Panc1 (cell line): Measurements from ENCODE around the gene CHST11. TPM values are rescaled to one million over a fixed set of nuclear protein-coding genes. Genes with fewer than 3 reads are reported as not detected.

Source experiments
- ATAC-seq: fragments of 200-7000 bp; cut with Tn5 transposase; 2 replicates; pipeline ENCODE4 v1.9.1; 2020; ENCODE audit warnings: mild to moderate bottlenecking, moderate library complexity
- BruUV-seq: library from RNA; stranded (reverse); fragments of 400-500 nt; replicated peaks from 2 replicates; lab custom pipeline; 2021; lab: Mats Ljungman, UMichigan
- CTCF ChIA-PET: fragments of 300-600 bp; sonication (Branson Sonifier 250); formaldehyde crosslinking; loops from one replicate; lab custom pipeline; 2022; ENCODE audit warnings: antibody characterized with exemption; lab: Charles Lee
- POLR2A ChIA-PET: fragments of 300-600 bp; sonication (Branson Sonifier 250); formaldehyde crosslinking; loops from one replicate; lab custom pipeline; 2022; ENCODE audit warnings: antibody characterized with exemption; lab: Charles Lee
- DNase-seq: peaks from one replicate; pipeline ENCODE4 v3.0.0-alpha.2; 2010; ENCODE audit warnings: low read depth, low spot score
- H3K27ac ChIP-seq: 2 replicates; pipeline ENCODE4 v1.5.1; 2011; ENCODE audit warnings: mild to moderate bottlenecking, low read length, inconsistent platforms
- H3K27me3 ChIP-seq: fragments of 200-500 bp; sonication (Bioruptor generic); 2 replicates; pipeline ENCODE4 v1.6.0; 2014; ENCODE audit warnings: low read length, inconsistent platforms; ENCODE audit not compliant: control insufficient read depth, insufficient read depth
- H3K36me3 ChIP-seq: fragments of 200-500 bp; sonication (Bioruptor generic); 2 replicates; pipeline ENCODE4 v1.5.1; 2014; ENCODE audit warnings: inconsistent platforms, mild to moderate bottlenecking, low read length, moderate library complexity; ENCODE audit not compliant: control insufficient read depth, insufficient read depth
- H3K4me1 ChIP-seq: 2 replicates; pipeline ENCODE4 v1.5.1; 2011; ENCODE audit warnings: inconsistent platforms, mild to moderate bottlenecking, low read length, moderate library complexity; ENCODE audit not compliant: control insufficient read depth, insufficient read depth
- H3K4me3 ChIP-seq, 2 experiments: 2 replicates each; pipeline ENCODE4 v1.5.1; 2011 to 2012; ENCODE audit warnings: low read depth in 2 of 2, low read length in 2 of 2, mild to moderate bottlenecking in 2 of 2, inconsistent platforms in 1 of 2, moderate library complexity in 1 of 2
- H3K9me3 ChIP-seq: fragments of 200-500 bp; sonication (Bioruptor generic); 2 replicates; pipeline ENCODE4 v1.5.1; 2014; ENCODE audit warnings: low read depth, mild to moderate bottlenecking, inconsistent platforms, low read length, moderate library complexity; ENCODE audit not compliant: control insufficient read depth, insufficient read depth
- POLR2AphosphoS5 ChIP-seq: IDR thresholded peaks from 2 replicates; pipeline ENCODE4 v1.6.1; 2012; ENCODE audit warnings: mild to moderate bottlenecking, low read depth, low read length, moderate library complexity
- SIN3A ChIP-seq: IDR thresholded peaks from 2 replicates; pipeline ENCODE4 v1.6.1; 2012; ENCODE audit warnings: low read depth, mild to moderate bottlenecking, low read length, moderate library complexity, borderline replicate concordance; ENCODE audit not compliant: insufficient read depth
- TCF7L2 ChIP-seq: IDR thresholded peaks from 2 replicates; pipeline ENCODE4 v1.6.1; 2011; ENCODE audit warnings: mild to moderate bottlenecking, low read depth, low read length, inconsistent platforms
- in situ Hi-C: cut with HindIII; loops from 2 replicates; pipeline ENCODE4 v1.10.0; 2016; ENCODE audit warnings: low sequenced_read_pairs, low pct_unique_long_range_greater_than_20kb
- intact Hi-C: fragments of 100-400 bp; cut with micrococcal nuclease; formaldehyde crosslinking; loops from one replicate; pipeline ENCODE4 v1.10.0; 2022; ENCODE audit not compliant: unreplicated experiment
- total RNA-seq: library from RNA; stranded (reverse); gene quantifications from one replicate; pipeline ENCODE4 v1.2.1, GENCODE V29; 2021; ENCODE audit not compliant: unreplicated experiment
- TF ChIP-seq, protein P1 (sequence below), 2 experiments: IDR thresholded peaks; 2 replicates each; pipeline ENCODE4 v1.6.1; 2011 to 2012; ENCODE audit warnings: low read depth in 2 of 2, control low read depth in 1 of 2, low read length in 1 of 2, mild to moderate bottlenecking in 1 of 2, moderate library complexity in 1 of 2; ENCODE audit not compliant: insufficient read depth in 1 of 2
- TF ChIP-seq, protein P2 (sequence below): fragments of 450-650 bp; IDR thresholded peaks from 2 replicates; pipeline ENCODE4 v1.5.1; 2017; ENCODE audit warnings: mild to moderate bottlenecking

CHST11 gene
- total RNA-seq, 1 experiment from 2014 or later = 11.4 TPM

DNA sequence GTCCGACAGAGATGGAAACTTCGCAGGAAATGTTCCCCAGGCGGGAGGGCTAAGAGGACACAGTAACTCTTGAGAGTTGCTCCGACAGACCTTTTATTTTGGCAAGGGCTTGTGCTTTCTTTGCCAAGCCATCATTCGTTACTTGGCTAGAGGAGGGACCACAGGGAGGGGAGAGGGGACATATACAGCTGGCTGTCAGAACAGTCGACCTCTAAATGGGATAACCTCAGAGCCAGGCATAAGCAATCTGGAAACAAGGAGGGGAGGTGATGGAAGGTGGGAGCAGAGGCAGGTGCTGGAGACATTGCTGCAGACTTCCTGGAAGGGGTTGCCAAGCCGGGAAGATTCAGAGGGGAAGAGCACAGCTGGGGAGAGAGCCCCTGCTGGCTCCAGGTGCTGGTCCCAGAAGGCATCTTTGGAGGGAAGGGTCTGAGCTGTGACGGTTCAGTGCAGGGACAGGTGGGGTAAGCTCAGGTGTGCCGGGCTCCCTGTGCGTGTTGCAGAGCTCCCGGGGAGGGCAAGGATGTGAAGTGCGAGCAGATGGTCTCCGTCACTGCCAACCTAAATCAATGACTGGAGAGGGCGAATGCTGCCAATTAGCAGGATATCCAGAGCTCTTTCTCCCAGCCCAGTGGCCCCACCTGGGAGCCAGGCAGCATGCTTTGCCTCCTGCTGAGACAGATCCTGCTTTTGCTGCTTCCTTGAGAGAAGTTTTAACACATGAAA is 50.1 kb downstream of the CHST11 start:
- no peaks in the 10 kb centered on the region for H3K27me3 ChIP-seq
- TF ChIP-seq SIN3A = no peak
- TF ChIP-seq POLR2AphosphoS5 = no peak
- TF ChIP-seq, protein P1, sequence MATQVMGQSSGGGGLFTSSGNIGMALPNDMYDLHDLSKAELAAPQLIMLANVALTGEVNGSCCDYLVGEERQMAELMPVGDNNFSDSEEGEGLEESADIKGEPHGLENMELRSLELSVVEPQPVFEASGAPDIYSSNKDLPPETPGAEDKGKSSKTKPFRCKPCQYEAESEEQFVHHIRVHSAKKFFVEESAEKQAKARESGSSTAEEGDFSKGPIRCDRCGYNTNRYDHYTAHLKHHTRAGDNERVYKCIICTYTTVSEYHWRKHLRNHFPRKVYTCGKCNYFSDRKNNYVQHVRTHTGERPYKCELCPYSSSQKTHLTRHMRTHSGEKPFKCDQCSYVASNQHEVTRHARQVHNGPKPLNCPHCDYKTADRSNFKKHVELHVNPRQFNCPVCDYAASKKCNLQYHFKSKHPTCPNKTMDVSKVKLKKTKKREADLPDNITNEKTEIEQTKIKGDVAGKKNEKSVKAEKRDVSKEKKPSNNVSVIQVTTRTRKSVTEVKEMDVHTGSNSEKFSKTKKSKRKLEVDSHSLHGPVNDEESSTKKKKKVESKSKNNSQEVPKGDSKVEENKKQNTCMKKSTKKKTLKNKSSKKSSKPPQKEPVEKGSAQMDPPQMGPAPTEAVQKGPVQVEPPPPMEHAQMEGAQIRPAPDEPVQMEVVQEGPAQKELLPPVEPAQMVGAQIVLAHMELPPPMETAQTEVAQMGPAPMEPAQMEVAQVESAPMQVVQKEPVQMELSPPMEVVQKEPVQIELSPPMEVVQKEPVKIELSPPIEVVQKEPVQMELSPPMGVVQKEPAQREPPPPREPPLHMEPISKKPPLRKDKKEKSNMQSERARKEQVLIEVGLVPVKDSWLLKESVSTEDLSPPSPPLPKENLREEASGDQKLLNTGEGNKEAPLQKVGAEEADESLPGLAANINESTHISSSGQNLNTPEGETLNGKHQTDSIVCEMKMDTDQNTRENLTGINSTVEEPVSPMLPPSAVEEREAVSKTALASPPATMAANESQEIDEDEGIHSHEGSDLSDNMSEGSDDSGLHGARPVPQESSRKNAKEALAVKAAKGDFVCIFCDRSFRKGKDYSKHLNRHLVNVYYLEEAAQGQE (IDR thresholded peaks at IDR 0.05; ENCODE audit: insufficient read depth in 1 of 2, low read depth in 2 of 2, low read length in 1 of 2) = no peak
- TF ChIP-seq, protein P2, sequence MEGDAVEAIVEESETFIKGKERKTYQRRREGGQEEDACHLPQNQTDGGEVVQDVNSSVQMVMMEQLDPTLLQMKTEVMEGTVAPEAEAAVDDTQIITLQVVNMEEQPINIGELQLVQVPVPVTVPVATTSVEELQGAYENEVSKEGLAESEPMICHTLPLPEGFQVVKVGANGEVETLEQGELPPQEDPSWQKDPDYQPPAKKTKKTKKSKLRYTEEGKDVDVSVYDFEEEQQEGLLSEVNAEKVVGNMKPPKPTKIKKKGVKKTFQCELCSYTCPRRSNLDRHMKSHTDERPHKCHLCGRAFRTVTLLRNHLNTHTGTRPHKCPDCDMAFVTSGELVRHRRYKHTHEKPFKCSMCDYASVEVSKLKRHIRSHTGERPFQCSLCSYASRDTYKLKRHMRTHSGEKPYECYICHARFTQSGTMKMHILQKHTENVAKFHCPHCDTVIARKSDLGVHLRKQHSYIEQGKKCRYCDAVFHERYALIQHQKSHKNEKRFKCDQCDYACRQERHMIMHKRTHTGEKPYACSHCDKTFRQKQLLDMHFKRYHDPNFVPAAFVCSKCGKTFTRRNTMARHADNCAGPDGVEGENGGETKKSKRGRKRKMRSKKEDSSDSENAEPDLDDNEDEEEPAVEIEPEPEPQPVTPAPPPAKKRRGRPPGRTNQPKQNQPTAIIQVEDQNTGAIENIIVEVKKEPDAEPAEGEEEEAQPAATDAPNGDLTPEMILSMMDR = no peak
- no peak for TF ChIP-seq TCF7L2
- intact Hi-C loops = no loop called here
- no peak overlapping the region for H3K27ac ChIP-seq
- no peaks in the 10 kb centered on the region for H3K36me3 ChIP-seq
- DNase-seq = no peak
- ChIA-PET POLR2A (no interaction called here), CTCF (no interaction called here)
- H3K4me1 ChIP-seq = peaks cover 7% of the 10 kb centered on the region
- no peak overlapping the region for H3K4me3 ChIP-seq
- no peak for ATAC-seq
- no TSS peak for BruUV-seq
- no peaks in the 10 kb centered on the region for H3K9me3 ChIP-seq
- in situ Hi-C loops = no loop called here

DNA sequence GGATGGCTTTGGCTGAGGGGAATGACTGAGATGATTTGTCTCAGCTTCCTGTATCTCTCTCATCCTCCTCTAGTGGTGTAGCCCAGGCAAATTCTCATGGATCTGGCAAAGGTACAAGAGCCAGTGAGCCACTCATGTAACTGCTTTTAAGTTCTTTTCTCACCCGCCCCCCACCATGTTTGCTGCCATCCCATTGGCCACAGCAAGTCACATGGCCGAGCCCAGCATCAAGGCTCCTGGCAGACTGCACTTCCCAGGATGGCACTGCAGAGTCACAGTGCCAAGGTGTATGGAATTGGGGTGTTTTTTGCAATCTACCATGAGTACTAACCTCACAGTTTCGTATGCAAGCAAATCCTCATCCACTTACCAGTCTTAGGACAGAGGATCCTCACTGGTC is 50.9 kb downstream of the CHST11 start:
- BruUV-seq = no TSS peak
- in situ Hi-C loops = no loop called here
- no peak for DNase-seq

More for the DNA sequence above, 50.9 kb downstream of the CHST11 start:
- intact Hi-C loops = no loop called here
- Histone ChIP-seq H3K27ac (no peak overlapping the region), H3K4me1 (peaks cover 7% of the 10 kb centered on the region), H3K9me3 (no peaks in the 10 kb centered on the region), H3K27me3 (no peaks in the 10 kb centered on the region), H3K4me3 (no peak overlapping the region), H3K36me3 (no peaks in the 10 kb centered on the region)
- ChIA-PET CTCF (no interaction called here), POLR2A (no interaction called here)
- TF ChIP-seq TCF7L2 = no peak
- TF ChIP-seq, protein P1 (IDR thresholded peaks at IDR 0.05; ENCODE audit: insufficient read depth in 1 of 2, low read depth in 2 of 2, low read length in 1 of 2) = no peak
- TF ChIP-seq POLR2AphosphoS5 = no peak
- no peak for TF ChIP-seq SIN3A
- TF ChIP-seq, protein P2 = no peak
- no peak for ATAC-seq
